HG02885 (cell line): ENCODE measurements around the gene FRY.

ENCODE experiments used
- ATAC-seq: cut with Tn5 transposase; IDR thresholded peaks from one replicate; pipeline ENCODE4 v1.9.1; 2021; ENCODE audit warnings: mild to moderate bottlenecking; ENCODE audit not compliant: unreplicated experiment, poor library complexity

Gene FRY

DNA sequence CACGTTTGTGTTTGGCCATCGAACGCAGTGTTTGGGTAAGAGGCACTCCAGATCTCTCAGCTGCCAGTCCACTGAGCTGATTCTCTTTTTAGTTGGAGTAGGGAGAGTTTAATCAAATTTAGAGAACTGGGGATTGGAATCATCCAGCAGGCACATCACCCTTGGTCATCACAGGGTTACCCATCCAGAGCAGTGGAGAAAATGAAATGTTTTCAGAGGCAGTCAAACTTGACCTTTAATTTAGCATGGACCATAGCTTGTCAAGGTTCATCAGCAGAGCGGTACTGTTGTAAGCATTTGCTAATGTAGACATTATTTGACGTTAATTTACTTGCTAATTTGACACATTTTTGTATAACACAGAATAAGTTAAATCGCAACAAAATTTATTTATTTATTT, 18.4 kb upstream of the FRY start:
- ATAC-seq, result no peak

DNA sequence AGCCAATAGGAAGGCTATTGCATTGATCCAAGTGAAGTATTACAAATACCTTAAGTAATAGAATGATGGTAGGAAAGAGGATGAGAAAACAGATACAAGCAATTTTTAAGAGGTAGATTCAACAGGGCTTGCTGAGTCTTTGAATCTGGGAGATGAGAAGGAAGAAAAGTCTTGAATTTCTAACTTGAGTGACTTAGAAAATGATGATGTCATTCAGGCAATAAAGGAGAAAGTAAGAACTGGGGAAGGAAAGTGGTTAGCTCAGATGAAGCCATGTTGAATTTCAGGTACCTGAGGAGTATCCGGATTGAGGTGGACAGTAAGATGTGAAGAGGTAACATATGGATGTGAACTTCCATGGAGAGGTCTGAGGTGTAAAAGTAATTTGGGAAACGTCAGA, 15.5 kb upstream of the FRY start:
- no peak for ATAC-seq

DNA sequence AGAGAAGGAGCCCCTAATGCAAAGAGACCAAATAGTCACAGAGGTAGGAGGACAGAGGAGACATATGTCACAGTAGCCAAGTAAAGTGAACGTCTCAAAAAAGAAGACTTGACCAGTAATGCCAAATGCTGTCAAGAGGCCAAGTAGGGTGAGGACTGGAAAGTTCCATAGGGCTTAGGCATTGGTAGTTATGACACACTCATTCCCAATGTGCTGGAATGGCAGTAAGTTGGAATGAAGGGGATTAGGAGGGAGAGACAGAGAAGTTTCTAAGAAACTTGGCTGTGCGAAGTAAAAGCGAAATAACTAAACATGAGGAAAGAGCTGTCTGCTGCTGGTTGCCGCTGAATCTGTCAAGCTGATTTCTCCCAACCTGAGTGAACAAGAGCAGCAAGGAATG, 14.9 kb upstream of the FRY start:
- no peak for ATAC-seq

DNA sequence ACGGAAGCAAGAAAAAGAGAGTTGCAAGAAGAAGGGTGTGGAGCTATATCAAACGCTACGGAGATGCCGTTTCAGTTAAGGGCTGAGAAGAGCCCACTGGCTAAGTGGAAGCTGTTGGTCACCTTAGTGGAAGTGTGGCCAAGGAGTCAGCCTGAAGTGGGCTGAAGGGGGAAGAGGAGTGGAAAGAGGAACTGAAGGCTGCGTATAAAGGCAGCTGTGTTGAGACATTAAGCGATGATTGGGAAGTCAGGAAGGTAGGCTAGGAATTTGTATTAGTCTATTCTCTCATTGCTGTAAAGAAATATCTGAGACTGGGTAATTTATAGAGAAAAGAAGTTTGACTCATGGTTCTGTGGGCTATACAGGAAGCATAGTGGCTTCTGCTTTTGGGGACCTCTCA, 14.1 kb upstream of the FRY start:
- ATAC-seq, result no peak

DNA sequence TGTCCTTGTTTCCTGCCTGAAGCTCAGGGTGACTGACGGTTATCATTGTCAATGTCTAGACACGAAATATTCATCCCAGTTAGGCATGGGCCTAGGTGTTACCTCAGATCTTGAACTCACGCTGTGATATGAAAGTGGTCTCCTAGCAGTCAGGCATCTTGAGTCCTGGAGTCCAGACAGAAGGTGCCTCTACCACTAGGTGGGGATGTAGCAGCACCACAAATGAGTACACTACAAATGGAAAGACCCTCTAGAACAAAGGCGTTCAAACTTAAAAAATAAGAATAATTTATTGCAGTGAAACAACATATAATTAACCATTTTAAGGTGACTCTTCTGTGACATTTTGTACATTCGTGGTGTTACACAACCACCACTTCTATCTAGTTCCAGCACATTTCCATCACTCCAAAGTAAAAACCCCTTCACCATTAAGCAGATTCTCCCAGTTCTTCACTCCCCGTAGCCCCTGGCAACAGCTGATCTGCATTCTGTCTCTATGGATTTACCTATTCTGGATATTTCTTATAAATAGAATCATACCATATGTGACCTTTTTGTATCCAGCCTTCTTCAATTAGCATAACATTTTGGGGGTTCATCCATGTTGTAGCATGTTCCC, 11.9 kb upstream of the FRY start:
- peak; percentile 64 for ATAC-seq

DNA sequence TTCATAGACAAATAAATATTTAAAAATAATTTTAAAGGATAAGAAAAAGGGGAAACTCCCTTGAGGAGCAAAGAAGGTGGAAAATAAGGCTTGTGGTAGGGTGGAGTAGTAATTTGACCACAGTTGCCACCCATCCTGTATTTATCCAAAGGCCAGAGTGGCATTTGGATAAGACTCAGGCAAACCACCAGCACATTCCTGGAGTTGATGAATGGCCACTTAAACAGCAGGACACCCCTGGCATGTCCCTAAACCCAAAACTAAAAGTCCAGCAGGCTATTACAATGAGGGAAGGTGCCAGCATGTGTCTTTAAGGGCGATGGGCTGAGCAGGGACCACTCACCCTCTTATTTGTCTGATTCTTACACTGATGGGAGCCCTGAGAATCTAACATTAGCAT, 9.8 kb upstream of the FRY start:
- no peak for ATAC-seq

DNA sequence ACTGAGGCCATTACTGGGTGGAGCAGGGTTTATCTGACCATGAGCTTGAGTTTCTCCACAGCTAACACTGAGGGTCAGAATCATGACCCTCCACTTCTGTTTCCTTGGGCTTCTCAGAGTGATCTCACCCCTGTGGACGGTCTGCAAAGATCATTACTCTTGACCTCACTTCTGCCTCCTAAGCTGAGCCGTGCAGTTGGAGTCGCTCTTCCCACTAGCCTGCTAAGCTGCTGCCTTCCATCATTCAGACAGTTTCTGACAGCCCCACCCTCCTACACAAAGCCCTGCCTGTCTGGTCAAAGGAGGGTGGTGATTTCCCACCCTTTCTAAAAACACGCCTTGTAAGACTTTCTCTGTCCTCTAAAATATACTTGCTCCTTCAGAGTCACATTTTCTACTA, 9.3 kb upstream of the FRY start:
- no peak for ATAC-seq

DNA sequence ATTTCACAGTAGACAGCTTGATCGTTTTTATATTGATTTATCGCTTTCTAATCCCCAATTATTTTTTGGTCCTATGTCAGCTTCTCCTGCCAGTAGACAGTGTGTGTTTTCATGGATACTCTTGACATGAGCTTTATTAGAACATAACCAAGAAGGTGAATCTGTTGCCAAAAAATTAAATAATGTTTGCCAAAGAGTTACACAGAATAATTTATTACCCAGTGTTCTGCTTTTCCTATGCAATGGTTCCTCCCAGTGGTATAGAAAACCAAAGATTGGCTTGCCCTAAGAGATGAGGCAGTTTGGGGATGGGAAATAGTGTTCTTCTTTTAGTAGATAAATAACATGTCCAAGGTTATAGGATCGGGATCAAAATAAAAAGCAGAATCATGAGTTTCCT, 8.5 kb upstream of the FRY start:
- no peak for ATAC-seq

DNA sequence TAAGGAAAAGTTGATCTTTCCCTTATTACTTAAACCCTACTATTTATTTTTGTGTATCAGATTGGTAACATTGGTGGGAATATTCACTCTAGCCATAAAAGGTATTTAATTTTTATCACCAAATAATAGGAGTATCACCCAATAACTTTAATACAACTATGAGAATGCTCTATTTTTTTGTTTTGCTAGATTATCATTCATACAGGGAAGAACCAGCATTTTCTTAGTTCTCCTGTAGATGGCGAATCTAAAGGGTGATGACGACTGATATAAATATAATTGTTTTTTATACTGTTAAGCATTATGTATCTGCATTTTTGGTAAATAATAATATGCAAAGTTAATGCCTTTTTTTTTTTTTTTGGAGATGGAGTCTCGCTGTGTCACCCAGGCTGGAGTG, 7.9 kb upstream of the FRY start:
- ATAC-seq, result no peak

DNA sequence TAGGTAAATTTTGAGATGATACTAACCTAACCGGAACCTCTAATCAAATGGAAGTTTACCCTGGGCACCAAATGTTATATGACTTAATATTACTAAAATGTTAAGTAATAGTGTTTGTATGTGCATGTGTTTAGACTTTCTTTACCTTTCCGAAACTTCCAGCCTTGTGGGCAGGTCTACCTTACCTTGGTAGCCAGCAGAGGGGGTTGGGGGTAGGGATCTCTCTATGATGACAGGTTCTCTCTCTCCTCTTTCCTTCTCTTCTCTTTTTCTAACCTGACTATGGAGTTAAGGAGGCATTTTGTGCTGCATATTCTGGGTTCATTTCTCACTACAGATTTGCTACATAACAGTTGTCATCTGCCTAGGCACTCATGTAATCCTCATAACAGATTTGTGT, 6.8 kb upstream of the FRY start:
- no peak for ATAC-seq

DNA sequence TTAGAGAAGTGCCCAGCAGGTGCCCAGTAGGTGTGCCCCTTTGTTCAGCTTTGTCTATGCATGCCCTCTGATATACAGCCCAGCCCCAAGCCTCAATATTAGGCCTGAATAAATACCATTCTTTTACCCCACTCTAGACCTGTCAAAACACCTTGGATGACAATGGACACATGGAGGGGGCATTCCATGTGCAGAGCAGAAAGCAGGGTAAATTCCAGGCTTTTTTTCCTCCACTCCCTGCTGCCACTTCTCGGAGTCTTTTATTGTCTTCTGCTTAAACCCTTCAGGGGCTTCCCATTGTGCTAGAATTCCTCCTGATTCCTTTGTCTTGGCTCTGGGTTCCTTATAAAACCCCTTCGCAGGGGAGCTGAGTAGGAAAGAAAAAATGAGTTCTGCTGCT, 5.8 kb upstream of the FRY start:
- ATAC-seq, result no peak

DNA sequence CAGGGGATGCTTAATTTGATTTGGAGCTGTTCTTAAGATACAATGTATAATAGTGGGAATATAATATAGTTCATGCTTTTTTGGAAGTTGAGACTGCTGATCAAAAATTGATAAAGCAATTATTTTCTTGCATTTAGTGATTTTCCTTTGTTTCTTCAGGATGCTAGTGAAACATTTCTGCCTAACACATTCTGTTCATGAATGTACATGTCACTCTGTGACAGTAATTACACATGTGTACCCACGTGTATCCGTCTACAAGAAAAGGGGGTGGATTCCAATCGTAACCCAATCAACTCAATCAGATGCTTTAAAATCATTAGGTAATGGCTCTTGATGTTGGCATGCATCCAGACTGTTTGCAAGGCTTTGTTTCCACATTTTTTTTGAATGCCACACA, 5.0 kb upstream of the FRY start:
- ATAC-seq, result no peak

DNA sequence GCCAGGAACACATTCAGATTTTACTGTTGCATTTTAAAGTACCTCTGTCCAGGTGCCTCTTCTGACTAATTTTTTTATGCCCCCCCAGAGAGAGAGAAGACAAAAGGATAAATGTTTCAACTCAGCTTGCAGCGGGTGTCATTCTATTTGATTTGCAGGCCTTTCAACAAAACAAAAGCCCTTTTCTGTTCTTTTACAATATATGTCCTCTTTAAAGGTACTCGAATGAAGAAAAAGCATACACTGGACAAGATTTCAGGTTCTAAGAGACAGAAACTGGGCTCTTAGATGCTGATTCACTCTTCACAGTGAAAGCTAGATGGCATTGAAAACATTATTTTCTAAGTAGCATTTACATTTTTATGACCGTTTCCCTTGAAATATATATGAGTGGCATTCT, 2.9 kb upstream of the FRY start:
- ATAC-seq, result no peak

DNA sequence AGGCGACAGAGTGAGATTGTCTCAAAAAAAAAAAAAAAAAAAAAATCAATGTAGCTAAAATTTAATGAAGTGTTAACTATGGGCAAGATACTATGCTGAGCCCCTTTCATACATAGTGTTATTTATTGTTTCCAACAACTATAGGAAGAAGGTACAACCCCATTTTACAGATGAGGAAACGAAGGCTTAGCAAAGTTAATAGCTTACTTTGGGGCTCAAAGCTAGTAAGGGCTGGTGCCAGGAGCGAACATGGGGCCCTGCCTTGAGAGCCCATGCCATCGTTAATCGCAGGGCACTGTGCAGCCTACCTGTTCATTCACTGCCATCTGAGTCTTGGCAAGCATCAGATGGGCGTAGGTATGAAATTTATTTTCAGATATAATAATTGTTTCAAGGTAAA, 1.9 kb upstream of the FRY start:
- ATAC-seq, result no peak

DNA sequence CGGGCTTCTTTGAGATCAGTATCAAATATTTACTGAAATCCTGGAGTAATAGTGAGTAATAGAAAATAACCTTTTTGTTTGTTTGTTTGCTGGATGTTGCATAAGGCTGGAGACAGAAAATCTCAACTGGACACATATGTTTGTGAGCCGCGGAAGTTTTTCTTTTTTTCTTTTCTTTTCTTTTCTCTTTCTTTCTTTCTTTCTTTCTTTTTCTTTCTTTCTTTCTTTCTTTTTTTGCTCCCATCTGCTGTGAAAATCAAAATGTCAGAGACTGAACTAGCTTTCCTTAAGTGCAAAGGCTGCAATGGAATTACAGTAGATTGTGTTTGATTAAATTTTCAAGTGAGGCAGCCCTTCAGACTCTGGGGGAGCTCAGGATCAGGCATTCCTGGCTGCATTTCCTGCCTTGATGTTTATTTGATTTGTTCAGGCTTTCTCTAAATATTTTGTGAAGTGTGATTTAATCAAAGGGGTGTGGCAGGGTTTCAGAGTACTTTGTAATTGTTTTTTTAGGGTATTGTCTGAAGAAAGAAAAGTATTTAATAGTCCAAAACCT, 319 bp downstream of the FRY start:
- ATAC-seq, result no peak

DNA sequence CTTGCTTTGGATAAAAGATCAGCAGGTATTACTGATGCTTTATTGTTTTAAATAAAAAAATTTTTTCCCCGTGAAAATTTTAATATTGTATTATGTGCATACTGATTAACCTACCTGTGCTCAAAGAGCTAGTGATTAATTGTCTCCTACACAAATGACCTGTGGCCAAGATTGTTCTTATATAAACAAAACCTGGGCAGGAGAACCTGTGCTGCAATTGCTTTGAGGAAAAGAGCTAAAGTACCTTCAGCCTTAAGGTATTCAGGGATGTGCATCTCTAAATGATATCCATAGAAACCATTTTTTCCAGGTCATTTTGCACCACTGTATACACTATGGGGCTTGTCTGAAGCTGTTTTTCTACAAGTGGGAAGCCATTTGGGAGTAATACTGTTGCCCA, 1.2 kb downstream of the FRY start:
- no peak for ATAC-seq

DNA sequence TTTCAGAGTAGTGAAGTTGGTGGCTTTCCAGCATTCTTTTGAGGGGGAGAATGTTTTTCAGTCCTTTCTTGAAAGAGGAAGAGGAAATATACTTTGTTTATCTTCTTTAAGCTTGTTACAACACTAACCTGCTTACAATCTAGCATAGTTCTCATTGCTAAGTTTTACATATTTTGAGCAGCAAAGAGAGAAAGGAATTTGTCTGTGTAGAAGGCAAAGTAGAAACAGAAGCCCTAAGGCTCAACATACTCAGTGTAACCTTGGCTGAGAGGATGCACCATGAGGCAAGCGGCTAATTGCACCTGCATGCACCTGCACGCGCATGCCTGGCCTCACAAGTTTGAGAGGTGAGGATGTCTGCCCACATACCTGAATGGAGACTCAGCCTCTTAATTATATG, 2.2 kb downstream of the FRY start:
- no peak for ATAC-seq

DNA sequence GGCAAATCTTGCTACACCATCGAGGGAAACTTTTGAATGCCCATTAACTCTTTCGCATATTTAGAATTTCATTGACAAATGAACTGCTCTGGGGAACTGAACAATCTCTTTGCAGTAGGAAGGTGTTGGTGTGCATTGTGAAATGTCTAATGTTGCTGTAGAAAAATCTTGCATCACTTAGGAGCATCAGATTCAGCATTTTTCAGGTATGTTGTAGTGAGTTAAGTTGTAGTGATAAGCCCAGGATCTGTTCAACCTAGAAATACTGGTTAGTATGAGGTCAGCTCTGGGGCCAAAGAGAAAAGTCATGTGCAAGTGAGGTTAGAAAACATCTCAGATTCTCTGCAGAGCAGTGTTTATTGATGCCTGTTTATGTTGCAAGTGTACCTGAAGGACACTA, 4.1 kb downstream of the FRY start:
- no peak for ATAC-seq

DNA sequence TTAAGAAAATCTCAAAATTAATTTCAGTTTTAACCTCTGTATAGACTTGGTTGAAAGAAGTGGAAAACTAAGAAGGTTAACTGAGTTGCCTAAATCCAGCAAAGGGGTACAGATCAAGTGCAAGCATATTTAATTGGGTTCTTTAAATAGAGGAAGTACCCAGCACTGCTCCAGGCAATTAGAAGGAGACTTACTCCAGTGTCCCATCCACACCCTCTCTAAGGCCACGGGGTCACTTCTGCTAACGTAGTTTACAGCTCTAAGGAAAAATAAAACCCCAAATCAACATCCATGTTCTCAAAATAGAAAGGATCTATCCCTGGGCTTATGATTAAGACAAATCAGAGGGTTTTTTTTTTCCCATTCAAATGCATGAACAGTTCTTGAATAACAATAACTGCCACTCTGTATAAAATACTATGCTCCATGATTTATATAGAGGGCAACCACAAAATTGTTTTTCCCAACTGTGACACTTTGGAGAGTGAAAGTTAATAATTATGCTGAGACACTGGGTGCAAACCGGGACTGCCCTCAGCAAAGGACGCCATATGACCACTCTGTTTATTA, 4.6 kb downstream of the FRY start:
- peak; percentile 12 for ATAC-seq

DNA sequence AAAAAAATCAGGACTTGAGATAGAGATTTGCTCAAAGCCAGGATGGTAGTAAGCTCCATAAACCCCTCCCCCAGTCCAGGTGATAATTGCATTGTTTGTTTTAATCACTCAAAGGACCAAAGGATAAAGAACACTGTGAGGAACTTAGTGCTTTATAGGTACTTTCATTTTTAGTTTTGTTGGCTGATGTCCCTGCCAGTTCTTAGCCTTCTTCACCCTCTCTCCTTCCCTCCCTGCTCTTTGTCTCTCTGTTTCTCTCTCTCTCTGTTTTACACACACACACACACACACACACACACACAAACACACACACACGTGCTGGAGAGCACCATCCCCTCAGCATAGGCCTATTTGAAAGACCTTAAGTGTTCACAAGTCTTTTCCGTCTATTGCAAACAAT, 5.2 kb downstream of the FRY start:
- peak; percentile 36 for ATAC-seq

DNA sequence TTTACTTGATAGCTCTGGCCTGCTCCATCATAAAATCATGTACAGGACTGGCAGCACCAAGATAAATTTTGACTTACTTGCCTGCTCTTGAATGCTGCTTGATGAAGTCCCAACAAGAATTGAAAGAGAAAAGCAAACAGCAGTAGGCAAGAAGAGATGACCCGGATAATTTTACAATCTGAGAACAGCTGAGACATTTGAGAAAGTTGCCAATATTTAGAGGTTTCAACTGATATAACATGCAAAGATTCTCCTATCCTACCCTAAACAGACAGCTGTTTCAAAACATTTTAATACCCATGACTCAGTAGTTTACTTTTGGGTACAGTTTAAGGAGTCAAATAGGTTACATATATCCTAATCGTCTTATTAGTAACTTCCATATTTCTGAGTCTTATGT, 5.9 kb downstream of the FRY start:
- no peak for ATAC-seq

DNA sequence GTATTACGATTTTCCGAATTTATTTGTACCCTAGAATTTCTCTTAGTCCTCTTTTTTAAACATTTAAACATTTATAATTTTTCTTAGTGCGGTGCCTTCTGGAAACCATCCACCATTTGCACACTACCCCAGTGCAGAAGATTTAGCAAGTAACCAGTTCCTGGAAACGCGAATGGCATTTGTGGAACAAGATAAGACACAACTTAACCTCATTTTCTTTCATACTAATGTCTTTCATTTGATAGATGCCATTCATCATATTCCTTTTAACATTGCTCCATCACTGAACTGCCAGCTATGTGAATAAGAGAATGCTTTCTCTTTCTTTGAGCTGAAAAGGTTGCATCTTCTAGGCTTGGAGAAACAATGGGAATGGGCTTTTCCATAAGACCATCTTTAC, 6.8 kb downstream of the FRY start:
- ATAC-seq, result no peak

DNA sequence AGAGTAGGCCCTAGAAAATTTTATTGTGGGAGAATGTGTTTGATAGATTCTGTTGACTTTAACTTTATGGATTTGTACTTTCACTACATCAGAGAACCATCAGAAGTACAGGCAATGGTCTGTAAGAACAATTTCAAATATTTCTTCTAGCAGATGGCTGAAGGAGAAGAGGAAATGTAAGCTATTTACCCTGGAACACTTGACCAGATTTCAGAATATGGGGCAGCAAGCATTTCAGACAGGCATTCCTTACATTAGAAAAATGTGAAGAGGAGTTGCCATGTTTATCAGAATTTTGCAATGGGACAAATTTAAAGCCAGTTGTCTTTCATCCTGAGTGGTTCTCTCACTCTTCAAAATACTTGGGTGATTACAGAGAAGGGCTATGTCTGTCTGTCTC, 7.5 kb downstream of the FRY start:
- no peak for ATAC-seq
